GM23338 (cell line): ENCODE results near the gene DYRK1A. TPM values are rescaled to one million over a fixed set of nuclear protein-coding genes. Genes with fewer than 3 reads are reported as not detected.

Experiments used
- ATAC-seq: fragments of 200-7000 bp; cut with Tn5 transposase; 3 replicates; pipeline ENCODE4 v1.9.1; 2020
- DNase-seq: peaks from one replicate; pipeline ENCODE4 v3.0.0-alpha.2; 2015; ENCODE audit warnings: low spot score
- H2AFZ ChIP-seq: fragments of 200-600 bp; sonication (generic); 2 replicates; pipeline ENCODE4 v1.8.0; 2016; ENCODE audit warnings: antibody characterized with exemption, mild to moderate bottlenecking, moderate library complexity
- H3F3A ChIP-seq: fragments of 200-600 bp; sonication (generic); replicated peaks from 2 replicates; pipeline ENCODE4 v1.8.0; 2017; ENCODE audit warnings: antibody characterized with exemption, mixed run types, low read depth
- H3K27ac ChIP-seq: fragments of 200-600 bp; sonication (generic); 2 replicates; pipeline ENCODE4 v1.6.1; 2016; ENCODE audit warnings: low read depth
- H3K27me3 ChIP-seq: fragments of 200-600 bp; sonication (generic); 2 replicates; pipeline ENCODE4 v1.8.0; 2016; ENCODE audit warnings: mild to moderate bottlenecking, mixed run types, moderate library complexity; ENCODE audit not compliant: insufficient read depth
- H3K36me3 ChIP-seq: fragments of 200-600 bp; sonication (generic); 2 replicates; pipeline ENCODE4 v1.8.0; 2016; ENCODE audit warnings: mild to moderate bottlenecking; ENCODE audit not compliant: insufficient read depth
- H3K4me1 ChIP-seq: fragments of 200-600 bp; sonication (generic); 2 replicates; pipeline ENCODE4 v1.8.0; 2016; ENCODE audit warnings: mild to moderate bottlenecking, moderate library complexity; ENCODE audit not compliant: insufficient read depth
- H3K4me2 ChIP-seq: fragments of 200-600 bp; sonication (generic); 2 replicates; pipeline ENCODE4 v1.7.1; 2017; ENCODE audit warnings: mixed run types
- H3K4me3 ChIP-seq: fragments of 200-600 bp; sonication (generic); 2 replicates; pipeline ENCODE4 v1.6.1; 2016; ENCODE audit warnings: mixed run types
- H3K79me2 ChIP-seq: fragments of 200-600 bp; sonication (generic); replicated peaks from 2 replicates; pipeline ENCODE4 v1.8.0; 2017; ENCODE audit warnings: mild to moderate bottlenecking; ENCODE audit not compliant: insufficient read depth
- H3K9me2 ChIP-seq: fragments of 200-600 bp; sonication (generic); 2 replicates; pipeline ENCODE4 v1.8.0; 2017; ENCODE audit not compliant: insufficient read depth
- H4K20me1 ChIP-seq: fragments of 200-600 bp; sonication (generic); replicated peaks from 2 replicates; pipeline ENCODE4 v1.8.0; 2017; ENCODE audit warnings: mild to moderate bottlenecking; ENCODE audit not compliant: insufficient read depth
- H3K27ac Mint-ChIP-seq: 2 replicates; pipeline ENCODE4 v1.8.0; 2020; ENCODE audit warnings: inconsistent platforms, mild to moderate bottlenecking, moderate library complexity, mixed read lengths
- H3K27me3 Mint-ChIP-seq: 3 replicates; pipeline ENCODE4 v1.8.0; 2022; ENCODE audit warnings: low read depth, mild to moderate bottlenecking, moderate library complexity, mixed read lengths, inconsistent platforms; ENCODE audit not compliant: insufficient read depth, poor library complexity
- H3K36me3 Mint-ChIP-seq: 3 replicates; pipeline ENCODE4 v1.8.0; 2021; ENCODE audit warnings: low read depth, mild to moderate bottlenecking, inconsistent platforms, moderate library complexity, mixed read lengths
- H3K4me1 Mint-ChIP-seq: 3 replicates; pipeline ENCODE4 v1.8.0; 2020; ENCODE audit warnings: mild to moderate bottlenecking, inconsistent platforms, mixed read lengths
- H3K4me3 Mint-ChIP-seq: 3 replicates; pipeline ENCODE4 v1.8.0; 2021; ENCODE audit warnings: moderate library complexity, mild to moderate bottlenecking, inconsistent platforms, mixed read lengths
- H3K9me3 Mint-ChIP-seq: 3 replicates; pipeline ENCODE4 v1.8.0; 2020; ENCODE audit warnings: moderate library complexity, mild to moderate bottlenecking, inconsistent platforms, mixed read lengths
- EZH2 ChIP-seq: fragments of 200-600 bp; sonication (generic); IDR thresholded peaks from one replicate; pipeline ENCODE4 v1.8.0; 2017; ENCODE audit warnings: antibody characterized with exemption, mild to moderate bottlenecking, low read depth; ENCODE audit not compliant: unreplicated experiment
- EZH2phosphoT487 ChIP-seq: fragments of 200-600 bp; sonication (generic); IDR thresholded peaks from one replicate; pipeline ENCODE4 v1.8.1; 2018; ENCODE audit warnings: antibody characterized with exemption; ENCODE audit not compliant: unreplicated experiment
- NANOG ChIP-seq: IDR thresholded peaks from 2 replicates; pipeline ENCODE4 v1.6.1; 2016; ENCODE audit warnings: antibody characterized with exemption, borderline replicate concordance
- STAT1 ChIP-seq: IDR thresholded peaks from one replicate; pipeline ENCODE4 v1.6.1; 2016; ENCODE audit warnings: antibody characterized with exemption; ENCODE audit not compliant: unreplicated experiment
- polyA plus RNA-seq: library from polyadenylated mRNA; unstranded; fragments of >200 nt; fragmentation: Nextera tagmentation; extraction: Ambion mirVana; gene quantifications from 2 replicates; pipeline ENCODE4 v1.2.1, GENCODE V29; 2016
- total RNA-seq: library from RNA; depleted of rRNA; stranded (reverse); fragments of >200 nt; shearing (Covaris generic); gene quantifications from 2 replicates; pipeline ENCODE4 v1.2.3, GENCODE V29; 2014
- TF ChIP-seq, protein P1 (sequence below): fragments of 250-450 bp; sonication (Bioruptor Pico); IDR thresholded peaks from 2 replicates; pipeline ENCODE4 v1.5.0; 2020; ENCODE audit warnings: mild to moderate bottlenecking, moderate library complexity
- TF ChIP-seq, protein P2 (sequence below): IDR thresholded peaks from one replicate; pipeline ENCODE4 v1.6.1; 2018; ENCODE audit warnings: antibody characterized with exemption; ENCODE audit not compliant: unreplicated experiment

DYRK1A gene
- total and polyA plus RNA-seq, 2 experiments from 2014 or later = 10.3 to 84.7 TPM

DNA sequence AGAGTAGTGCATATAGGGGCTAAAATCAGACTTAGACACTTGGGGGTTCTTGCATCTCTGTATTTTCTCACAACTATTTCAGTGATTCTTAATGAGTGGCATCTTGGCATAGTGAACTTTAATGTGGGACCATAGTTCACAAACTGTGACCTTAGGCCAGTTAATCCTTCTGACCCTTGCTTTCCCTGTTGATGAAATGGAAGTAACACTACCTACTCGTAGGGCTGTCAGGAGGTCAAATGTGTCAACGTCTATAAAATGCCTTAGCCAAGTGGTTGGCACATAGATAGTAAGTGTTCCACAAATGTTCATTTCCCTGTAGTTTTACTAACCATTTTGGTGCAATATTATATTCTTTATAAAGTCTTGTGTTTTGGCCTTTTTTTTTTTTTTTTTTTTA is 49.4 kb downstream of the DYRK1A start:
- no peak overlapping the region for H3K27ac ChIP-seq
- no peak overlapping the region for H3K4me3 ChIP-seq
- Mint-ChIP-seq H3K27ac (no peak overlapping the region), H3K27me3 (peaks cover 2% of the 10 kb centered on the region), H3K4me1 (peaks cover 60% of the 10 kb centered on the region), H3K4me3 (no peak overlapping the region), H3K9me3 (no peaks in the 10 kb centered on the region), H3K36me3 (no peaks in the 10 kb centered on the region)
- no peak overlapping the region for H3K4me2 ChIP-seq
- DNase-seq = no peak
- no peaks in the 10 kb centered on the region for H3F3A ChIP-seq
- H3K9me2 ChIP-seq = no peaks in the 10 kb centered on the region
- no peak for ATAC-seq
- H3K36me3 ChIP-seq = no peaks in the 10 kb centered on the region
- TF ChIP-seq NANOG (no peak), EZH2phosphoT487 (no peak), STAT1 (no peak), EZH2 (no peak)
- TF ChIP-seq, protein P1, sequence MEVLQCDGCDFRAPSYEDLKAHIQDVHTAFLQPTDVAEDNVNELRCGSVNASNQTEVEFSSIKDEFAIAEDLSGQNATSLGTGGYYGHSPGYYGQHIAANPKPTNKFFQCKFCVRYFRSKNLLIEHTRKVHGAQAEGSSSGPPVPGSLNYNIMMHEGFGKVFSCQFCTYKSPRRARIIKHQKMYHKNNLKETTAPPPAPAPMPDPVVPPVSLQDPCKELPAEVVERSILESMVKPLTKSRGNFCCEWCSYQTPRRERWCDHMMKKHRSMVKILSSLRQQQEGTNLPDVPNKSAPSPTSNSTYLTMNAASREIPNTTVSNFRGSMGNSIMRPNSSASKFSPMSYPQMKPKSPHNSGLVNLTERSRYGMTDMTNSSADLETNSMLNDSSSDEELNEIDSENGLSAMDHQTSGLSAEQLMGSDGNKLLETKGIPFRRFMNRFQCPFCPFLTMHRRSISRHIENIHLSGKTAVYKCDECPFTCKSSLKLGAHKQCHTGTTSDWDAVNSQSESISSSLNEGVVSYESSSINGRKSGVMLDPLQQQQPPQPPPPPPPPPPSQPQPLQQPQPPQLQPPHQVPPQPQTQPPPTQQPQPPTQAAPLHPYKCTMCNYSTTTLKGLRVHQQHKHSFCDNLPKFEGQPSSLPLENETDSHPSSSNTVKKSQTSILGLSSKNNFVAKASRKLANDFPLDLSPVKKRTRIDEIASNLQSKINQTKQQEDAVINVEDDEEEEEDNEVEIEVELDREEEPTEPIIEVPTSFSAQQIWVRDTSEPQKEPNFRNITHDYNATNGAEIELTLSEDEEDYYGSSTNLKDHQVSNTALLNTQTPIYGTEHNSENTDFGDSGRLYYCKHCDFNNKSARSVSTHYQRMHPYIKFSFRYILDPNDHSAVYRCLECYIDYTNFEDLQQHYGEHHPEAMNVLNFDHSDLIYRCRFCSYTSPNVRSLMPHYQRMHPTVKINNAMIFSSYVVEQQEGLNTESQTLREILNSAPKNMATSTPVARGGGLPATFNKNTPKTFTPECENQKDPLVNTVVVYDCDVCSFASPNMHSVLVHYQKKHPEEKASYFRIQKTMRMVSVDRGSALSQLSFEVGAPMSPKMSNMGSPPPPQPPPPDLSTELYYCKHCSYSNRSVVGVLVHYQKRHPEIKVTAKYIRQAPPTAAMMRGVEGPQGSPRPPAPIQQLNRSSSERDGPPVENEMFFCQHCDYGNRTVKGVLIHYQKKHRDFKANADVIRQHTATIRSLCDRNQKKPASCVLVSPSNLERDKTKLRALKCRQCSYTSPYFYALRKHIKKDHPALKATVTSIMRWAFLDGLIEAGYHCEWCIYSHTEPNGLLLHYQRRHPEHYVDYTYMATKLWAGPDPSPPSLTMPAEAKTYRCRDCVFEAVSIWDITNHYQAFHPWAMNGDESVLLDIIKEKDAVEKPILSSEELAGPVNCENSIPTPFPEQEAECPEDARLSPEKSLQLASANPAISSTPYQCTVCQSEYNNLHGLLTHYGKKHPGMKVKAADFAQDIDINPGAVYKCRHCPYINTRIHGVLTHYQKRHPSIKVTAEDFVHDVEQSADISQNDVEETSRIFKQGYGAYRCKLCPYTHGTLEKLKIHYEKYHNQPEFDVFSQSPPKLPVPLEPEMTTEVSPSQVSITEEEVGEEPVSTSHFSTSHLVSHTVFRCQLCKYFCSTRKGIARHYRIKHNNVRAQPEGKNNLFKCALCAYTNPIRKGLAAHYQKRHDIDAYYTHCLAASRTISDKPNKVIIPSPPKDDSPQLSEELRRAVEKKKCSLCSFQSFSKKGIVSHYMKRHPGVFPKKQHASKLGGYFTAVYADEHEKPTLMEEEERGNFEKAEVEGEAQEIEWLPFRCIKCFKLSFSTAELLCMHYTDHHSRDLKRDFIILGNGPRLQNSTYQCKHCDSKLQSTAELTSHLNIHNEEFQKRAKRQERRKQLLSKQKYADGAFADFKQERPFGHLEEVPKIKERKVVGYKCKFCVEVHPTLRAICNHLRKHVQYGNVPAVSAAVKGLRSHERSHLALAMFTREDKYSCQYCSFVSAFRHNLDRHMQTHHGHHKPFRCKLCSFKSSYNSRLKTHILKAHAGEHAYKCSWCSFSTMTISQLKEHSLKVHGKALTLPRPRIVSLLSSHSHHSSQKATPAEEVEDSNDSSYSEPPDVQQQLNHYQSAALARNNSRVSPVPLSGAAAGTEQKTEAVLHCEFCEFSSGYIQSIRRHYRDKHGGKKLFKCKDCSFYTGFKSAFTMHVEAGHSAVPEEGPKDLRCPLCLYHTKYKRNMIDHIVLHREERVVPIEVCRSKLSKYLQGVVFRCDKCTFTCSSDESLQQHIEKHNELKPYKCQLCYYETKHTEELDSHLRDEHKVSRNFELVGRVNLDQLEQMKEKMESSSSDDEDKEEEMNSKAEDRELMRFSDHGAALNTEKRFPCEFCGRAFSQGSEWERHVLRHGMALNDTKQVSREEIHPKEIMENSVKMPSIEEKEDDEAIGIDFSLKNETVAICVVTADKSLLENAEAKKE = no peak
- TF ChIP-seq, protein P2, sequence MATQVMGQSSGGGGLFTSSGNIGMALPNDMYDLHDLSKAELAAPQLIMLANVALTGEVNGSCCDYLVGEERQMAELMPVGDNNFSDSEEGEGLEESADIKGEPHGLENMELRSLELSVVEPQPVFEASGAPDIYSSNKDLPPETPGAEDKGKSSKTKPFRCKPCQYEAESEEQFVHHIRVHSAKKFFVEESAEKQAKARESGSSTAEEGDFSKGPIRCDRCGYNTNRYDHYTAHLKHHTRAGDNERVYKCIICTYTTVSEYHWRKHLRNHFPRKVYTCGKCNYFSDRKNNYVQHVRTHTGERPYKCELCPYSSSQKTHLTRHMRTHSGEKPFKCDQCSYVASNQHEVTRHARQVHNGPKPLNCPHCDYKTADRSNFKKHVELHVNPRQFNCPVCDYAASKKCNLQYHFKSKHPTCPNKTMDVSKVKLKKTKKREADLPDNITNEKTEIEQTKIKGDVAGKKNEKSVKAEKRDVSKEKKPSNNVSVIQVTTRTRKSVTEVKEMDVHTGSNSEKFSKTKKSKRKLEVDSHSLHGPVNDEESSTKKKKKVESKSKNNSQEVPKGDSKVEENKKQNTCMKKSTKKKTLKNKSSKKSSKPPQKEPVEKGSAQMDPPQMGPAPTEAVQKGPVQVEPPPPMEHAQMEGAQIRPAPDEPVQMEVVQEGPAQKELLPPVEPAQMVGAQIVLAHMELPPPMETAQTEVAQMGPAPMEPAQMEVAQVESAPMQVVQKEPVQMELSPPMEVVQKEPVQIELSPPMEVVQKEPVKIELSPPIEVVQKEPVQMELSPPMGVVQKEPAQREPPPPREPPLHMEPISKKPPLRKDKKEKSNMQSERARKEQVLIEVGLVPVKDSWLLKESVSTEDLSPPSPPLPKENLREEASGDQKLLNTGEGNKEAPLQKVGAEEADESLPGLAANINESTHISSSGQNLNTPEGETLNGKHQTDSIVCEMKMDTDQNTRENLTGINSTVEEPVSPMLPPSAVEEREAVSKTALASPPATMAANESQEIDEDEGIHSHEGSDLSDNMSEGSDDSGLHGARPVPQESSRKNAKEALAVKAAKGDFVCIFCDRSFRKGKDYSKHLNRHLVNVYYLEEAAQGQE = no peak
- peaks cover 100% of the 10 kb centered on the region for H3K79me2 ChIP-seq
- peaks cover 63% of the 10 kb centered on the region for H3K4me1 ChIP-seq
- H2AFZ ChIP-seq = no peak overlapping the region
- H4K20me1 ChIP-seq = peaks cover 79% of the 10 kb centered on the region
- no peaks in the 10 kb centered on the region for H3K27me3 ChIP-seq
